H1 (cell line): ENCODE results near the gene HSDL2. TPM values are rescaled to one million over a fixed set of nuclear protein-coding genes. Genes with fewer than 3 reads are reported as not detected.

ENCODE experiments used
- ASH2L ChIP-seq: fragments of 200-600, 300-600 bp; sonication (generic); IDR thresholded peaks from one replicate; pipeline ENCODE4 v1.7.1; 2017; ENCODE audit warnings: low read length
- ATF2 ChIP-seq: IDR thresholded peaks from 2 replicates; pipeline ENCODE4 v1.6.1; 2012; ENCODE audit warnings: low read length, inconsistent platforms
- POLR2A ChIP-seq, 2 experiments: IDR thresholded peaks; 1 replicate in 1 of 2; 2 replicates in 1 of 2; pipeline ENCODE4 v1.6.1; 2011; ENCODE audit warnings: low read depth in 2 of 2, low read length in 2 of 2, mild to moderate bottlenecking in 2 of 2; ENCODE audit errors: control extremely low read depth in 1 of 2
- SP2 ChIP-seq: IDR thresholded peaks from 2 replicates; pipeline ENCODE4 v1.6.1; 2012; ENCODE audit warnings: mild to moderate bottlenecking, low read length, inconsistent platforms
- TAF1 ChIP-seq: IDR thresholded peaks from 2 replicates; pipeline ENCODE4 v1.6.1; 2011; ENCODE audit warnings: mild to moderate bottlenecking, low read depth, low read length
- TAF7 ChIP-seq: optimal IDR thresholded peaks from 2 replicates; pipeline ENCODE3; 2011; ENCODE audit warnings: low read depth, mild to moderate bottlenecking, inconsistent platforms, low read length, moderate library complexity, borderline replicate concordance
- TBP ChIP-seq: IDR thresholded peaks from 2 replicates; pipeline ENCODE4 v1.6.1; 2011; ENCODE audit warnings: low read depth, low read length, improper control_type of control experiment
- polyA plus RNA-seq, 7 experiments: library from polyadenylated mRNA; depleted of rRNA in 3 of 7; stranded (reverse) in 5 of 7; unstranded in 2 of 7; fragments of >200 nt in 5 of 7; fragments of 200-250 nt in 2 of 7; gene quantifications; 1 replicate in 5 of 7; 2 replicates in 1 of 7; 4 replicates in 1 of 7; pipeline versions ENCODE4 v1.2.1 to v1.2.3, GENCODE V29; 2011 to 2013; ENCODE audit warnings: missing spikeins in 2 of 7, mixed read lengths in 2 of 7
- total RNA-seq: library from RNA; stranded (reverse); fragmentation: NEBNext Ultra II Directional; extraction: Animal tissue kit (Norgen Biotek cat#: 25700); gene quantifications from 2 replicates; pipeline ENCODE4 v1.2.1, GENCODE V29; 2021

HSDL2 gene
- total and polyA plus RNA-seq, 2 of the 8 experiments (the other 6 are each of a cell fraction or from before 2014, with no cell fraction given), result 6.6 to 15.4 TPM

GRCh38 chr9:112337547-112337946 lies 42.4 kb upstream of the HSDL2 start (continued):
- no peak for TF ChIP-seq ATF2
- no peak for TF ChIP-seq TAF1
- TF ChIP-seq POLR2A (IDR thresholded peaks at IDR 0.05; ENCODE audit: control extremely low read depth in 1 of 2, low read depth in 2 of 2, low read length in 2 of 2), result no peak
- TF ChIP-seq TAF7, result no peak
- TF ChIP-seq SP2, result no peak
- TF ChIP-seq ASH2L, result no peak
- no peak for TF ChIP-seq TBP
- TF ChIP-seq, all 59 proteins: peak for 0
